GM12873 (cell line): Measurements from ENCODE around the gene DCHS2.

ENCODE experiments used
- CTCF ChIP-seq: IDR thresholded peaks from 2 replicates; pipeline ENCODE4 v1.5.1; 2012; ENCODE audit warnings: low read depth, mild to moderate bottlenecking, moderate library complexity, low read length, control low read depth; ENCODE audit not compliant: insufficient read depth; ENCODE audit errors: missing control alignments

Gene DCHS2

GRCh38 chr4:154343651-154344050 lies 147.9 kb downstream of the DCHS2 start:
- TF ChIP-seq CTCF, result no peak

GRCh38 chr4:154341448-154341847 lies 150.2 kb downstream of the DCHS2 start:
- TF ChIP-seq CTCF, result no peak

GRCh38 chr4:154335588-154335987 lies 156.0 kb downstream of the DCHS2 start:
- TF ChIP-seq CTCF, result no peak

- peak; percentile 35 for TF ChIP-seq CTCF
These were observed 158.7 kb downstream of the DCHS2 start for GRCh38 chr4:154332681-154333421.

GRCh38 chr4:154329939-154330338 lies 161.7 kb downstream of the DCHS2 start:
- TF ChIP-seq CTCF, result no peak

- peak; percentile 41 for TF ChIP-seq CTCF
These were observed 162.2 kb downstream of the DCHS2 start for GRCh38 chr4:154329268-154329868.

GRCh38 chr4:154328030-154328429 lies 163.6 kb downstream of the DCHS2 start:
- TF ChIP-seq CTCF, result no peak
